GM12872 (cell line): ENCODE data around the gene CD6.

ENCODE experiments used
- CTCF ChIP-seq: IDR thresholded peaks from 3 replicates; pipeline ENCODE4 v1.5.1; 2011; ENCODE audit warnings: low read depth, mild to moderate bottlenecking, low read length, moderate library complexity; ENCODE audit not compliant: insufficient read depth

Gene CD6

GRCh38 chr11:61037441-61038093 is 66.1 kb downstream of the CD6 start:
- no peak for TF ChIP-seq CTCF

- no peak for TF ChIP-seq CTCF
Observed at GRCh38 chr11:61039916-61040315, 68.4 kb downstream of the CD6 start.

- no peak for TF ChIP-seq CTCF
Observed at GRCh38 chr11:61041755-61042518, 70.5 kb downstream of the CD6 start.

- no peak for TF ChIP-seq CTCF
Observed at GRCh38 chr11:61042537-61042936, 71.1 kb downstream of the CD6 start.

GRCh38 chr11:61042961-61043540 is 71.6 kb downstream of the CD6 start:
- no peak for TF ChIP-seq CTCF

GRCh38 chr11:61045271-61045670 is 73.8 kb downstream of the CD6 start:
- TF ChIP-seq CTCF: no peak

- TF ChIP-seq CTCF: no peak
Observed at GRCh38 chr11:61046833-61047232, 75.4 kb downstream of the CD6 start.
